H1 (cell line): ENCODE measurements around the gene EML1.

ENCODE experiments used
- BRCA1 ChIP-seq: IDR thresholded peaks from 2 replicates; pipeline ENCODE4 v1.6.1; 2012; ENCODE audit warnings: low read depth, low read length, improper control_type of control experiment
- CREB1 ChIP-seq: IDR thresholded peaks from 2 replicates; pipeline ENCODE4 v1.6.1; 2012; ENCODE audit warnings: inconsistent platforms
- EZH2 ChIP-seq: fragments of 200-600 bp; sonication (generic); IDR thresholded peaks from 2 replicates; pipeline ENCODE4 v1.7.1; 2012; ENCODE audit warnings: low read depth, mild to moderate bottlenecking, moderate library complexity, low read length, inconsistent platforms; ENCODE audit not compliant: severe bottlenecking
- MAFK ChIP-seq: IDR thresholded peaks from 2 replicates; pipeline ENCODE4 v1.6.1; 2012; ENCODE audit warnings: low read depth, mild to moderate bottlenecking, improper control_type of control experiment, low read length
- POLR2A ChIP-seq, 2 experiments: IDR thresholded peaks; 1 replicate in 1 of 2; 2 replicates in 1 of 2; pipeline ENCODE4 v1.6.1; 2011; ENCODE audit warnings: low read depth in 2 of 2, low read length in 2 of 2, mild to moderate bottlenecking in 2 of 2; ENCODE audit errors: control extremely low read depth in 1 of 2
- POLR2AphosphoS5 ChIP-seq: IDR thresholded peaks from 2 replicates; pipeline ENCODE4 v1.6.1; 2011; ENCODE audit warnings: low read depth, low read length
- SP2 ChIP-seq: IDR thresholded peaks from 2 replicates; pipeline ENCODE4 v1.6.1; 2012; ENCODE audit warnings: mild to moderate bottlenecking, low read length, inconsistent platforms
- ZNF274 ChIP-seq: IDR thresholded peaks from 2 replicates; pipeline ENCODE4 v1.7.0; 2012; ENCODE audit warnings: low read length, borderline replicate concordance; ENCODE audit errors: extremely low read depth
- TF ChIP-seq, protein P1 (sequence below), 3 experiments: IDR thresholded peaks; 1 replicate in 2 of 3; 2 replicates in 1 of 3; pipeline versions ENCODE4 v1.5.1 to v1.6.1; 2011; ENCODE audit warnings: low read length in 3 of 3, mild to moderate bottlenecking in 3 of 3, inconsistent platforms in 2 of 3, low read depth in 1 of 3, moderate library complexity in 1 of 3; ENCODE audit not compliant: insufficient read depth in 1 of 3; ENCODE audit errors: control extremely low read depth in 1 of 3

DNA sequence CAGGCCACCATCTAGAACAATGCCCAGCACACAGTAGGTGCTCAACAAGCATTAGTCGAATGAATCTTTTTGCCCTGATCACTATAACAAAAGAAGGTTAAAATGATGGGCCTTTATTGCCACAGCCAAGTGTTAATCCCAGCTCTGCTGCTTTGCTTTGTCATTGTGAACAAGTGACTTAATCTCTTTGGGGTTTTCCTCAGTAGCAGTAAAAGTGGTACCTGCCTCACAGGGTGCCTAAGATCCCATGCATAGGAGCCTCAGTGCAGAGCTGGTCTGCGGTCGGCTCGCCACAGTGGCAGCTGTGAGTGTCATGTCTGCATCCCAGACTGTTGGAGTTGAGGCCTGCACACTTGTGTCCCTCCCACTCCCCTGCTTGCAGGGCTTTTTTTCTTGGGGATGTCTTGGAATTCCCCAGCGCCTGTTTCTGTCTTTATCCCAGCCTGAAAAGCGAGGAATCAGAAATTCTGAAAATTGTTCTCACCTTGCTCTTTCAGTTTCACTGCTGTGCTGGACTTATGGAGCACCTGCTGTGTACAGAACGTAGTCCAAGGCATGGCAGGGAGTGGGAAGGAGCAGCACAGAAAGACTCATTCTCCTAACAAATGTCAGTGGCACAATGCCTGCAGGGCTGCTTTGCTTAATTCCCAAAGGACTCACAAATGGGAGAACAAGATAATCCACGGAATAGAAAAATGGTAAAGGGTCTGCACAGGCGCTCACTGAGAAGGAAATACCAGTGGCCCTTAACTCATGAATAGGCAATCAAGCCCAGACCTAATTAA lies 90.8 kb downstream of the EML1 start:
- TF ChIP-seq POLR2A (IDR thresholded peaks at IDR 0.05; ENCODE audit: control extremely low read depth in 1 of 2, low read depth in 2 of 2, low read length in 2 of 2): no peak
- no peak for TF ChIP-seq SP2
- no peak for TF ChIP-seq EZH2
- TF ChIP-seq CREB1: no peak
- no peak for TF ChIP-seq ZNF274
- TF ChIP-seq BRCA1: no peak
- TF ChIP-seq, protein P1, sequence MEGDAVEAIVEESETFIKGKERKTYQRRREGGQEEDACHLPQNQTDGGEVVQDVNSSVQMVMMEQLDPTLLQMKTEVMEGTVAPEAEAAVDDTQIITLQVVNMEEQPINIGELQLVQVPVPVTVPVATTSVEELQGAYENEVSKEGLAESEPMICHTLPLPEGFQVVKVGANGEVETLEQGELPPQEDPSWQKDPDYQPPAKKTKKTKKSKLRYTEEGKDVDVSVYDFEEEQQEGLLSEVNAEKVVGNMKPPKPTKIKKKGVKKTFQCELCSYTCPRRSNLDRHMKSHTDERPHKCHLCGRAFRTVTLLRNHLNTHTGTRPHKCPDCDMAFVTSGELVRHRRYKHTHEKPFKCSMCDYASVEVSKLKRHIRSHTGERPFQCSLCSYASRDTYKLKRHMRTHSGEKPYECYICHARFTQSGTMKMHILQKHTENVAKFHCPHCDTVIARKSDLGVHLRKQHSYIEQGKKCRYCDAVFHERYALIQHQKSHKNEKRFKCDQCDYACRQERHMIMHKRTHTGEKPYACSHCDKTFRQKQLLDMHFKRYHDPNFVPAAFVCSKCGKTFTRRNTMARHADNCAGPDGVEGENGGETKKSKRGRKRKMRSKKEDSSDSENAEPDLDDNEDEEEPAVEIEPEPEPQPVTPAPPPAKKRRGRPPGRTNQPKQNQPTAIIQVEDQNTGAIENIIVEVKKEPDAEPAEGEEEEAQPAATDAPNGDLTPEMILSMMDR (IDR thresholded peaks at IDR 0.05; ENCODE audit: control extremely low read depth in 1 of 3, insufficient read depth in 1 of 3, low read depth in 1 of 3, low read length in 3 of 3): no peak
- TF ChIP-seq POLR2AphosphoS5: no peak
- TF ChIP-seq MAFK: no peak
